PC-9 (cell line): ENCODE results near the gene SDSL. TPM values are rescaled to one million over a fixed set of nuclear protein-coding genes. Genes with fewer than 3 reads are reported as not detected.

Experiments used
- BruUV-seq: library from RNA; stranded (reverse); fragments of 400-500 nt; replicated peaks from 2 replicates; lab custom pipeline; 2021; lab: Mats Ljungman, UMichigan
- CTCF ChIA-PET: fragments of 300-600 bp; sonication (Branson Sonifier 250); formaldehyde crosslinking; loops from one replicate; lab custom pipeline; 2022; ENCODE audit warnings: antibody characterized with exemption; lab: Charles Lee
- POLR2A ChIA-PET: fragments of 300-600 bp; sonication (Branson Sonifier 250); formaldehyde crosslinking; loops from one replicate; lab custom pipeline; 2022; ENCODE audit warnings: antibody characterized with exemption; ENCODE audit not compliant: unreplicated experiment; lab: Charles Lee
- DNase-seq, 2 experiments: peaks; one replicate each; pipeline versions ENCODE4 v3.0.0 to v3.0.0-alpha.2; 2015 to 2022; ENCODE audit warnings: mixed read lengths in 1 of 2
- H2AFZ ChIP-seq: fragments of 200-600 bp; sonication (generic); 2 replicates; pipeline ENCODE4 v1.8.1; 2017; ENCODE audit warnings: antibody characterized with exemption
- H3F3A ChIP-seq: fragments of 200-600 bp; sonication (generic); 2 replicates; pipeline ENCODE4 v1.8.1; 2017; ENCODE audit warnings: antibody characterized with exemption, mild to moderate bottlenecking, low read depth; ENCODE audit not compliant: insufficient read depth
- H3K27ac ChIP-seq: fragments of 200-600 bp; sonication (generic); 2 replicates; pipeline ENCODE4 v1.6.1; 2016; ENCODE audit warnings: mixed run types
- H3K27me3 ChIP-seq: fragments of 200-600 bp; sonication (generic); 2 replicates; pipeline ENCODE4 v1.6.1; 2016; ENCODE audit warnings: low read depth, mixed run types; ENCODE audit not compliant: insufficient read depth
- H3K36me3 ChIP-seq: fragments of 200-600 bp; sonication (generic); 2 replicates; pipeline ENCODE4 v1.6.1; 2016; ENCODE audit warnings: low read depth, mixed run types
- H3K4me1 ChIP-seq: fragments of 200-600 bp; sonication (generic); replicated peaks from 2 replicates; pipeline ENCODE4 v1.6.1; 2016; ENCODE audit warnings: mixed run types; ENCODE audit not compliant: insufficient read depth
- H3K4me2 ChIP-seq: fragments of 200-600 bp; sonication (generic); 2 replicates; pipeline ENCODE4 v1.6.1; 2017; ENCODE audit warnings: mixed run types
- H3K4me3 ChIP-seq: fragments of 200-600 bp; sonication (generic); 2 replicates; pipeline ENCODE4 v1.6.1; 2016; ENCODE audit warnings: mixed run types
- H3K79me2 ChIP-seq: fragments of 200-600 bp; sonication (generic); 2 replicates; pipeline ENCODE4 v1.6.1; 2017; ENCODE audit warnings: low read depth, mixed run types
- H3K9me2 ChIP-seq: fragments of 200-600 bp; sonication (generic); 2 replicates; pipeline ENCODE4 v1.8.1; 2017; ENCODE audit warnings: mild to moderate bottlenecking; ENCODE audit not compliant: insufficient read depth
- H3K9me3 ChIP-seq: fragments of 200-600 bp; sonication (generic); 2 replicates; pipeline ENCODE4 v1.8.1; 2016; ENCODE audit warnings: low read depth; ENCODE audit not compliant: insufficient read depth
- H4K20me1 ChIP-seq: fragments of 200-600 bp; sonication (generic); 2 replicates; pipeline ENCODE4 v1.8.1; 2017; ENCODE audit not compliant: insufficient read depth
- EZH2 ChIP-seq: fragments of 200-600 bp; sonication (generic); IDR thresholded peaks from 2 replicates; pipeline ENCODE4 v1.8.0; 2017; ENCODE audit warnings: antibody characterized with exemption, low read depth
- intact Hi-C: fragments of 100-400 bp; cut with micrococcal nuclease; formaldehyde crosslinking; loops from one replicate; pipeline ENCODE4 v1.10.0; 2022; ENCODE audit not compliant: unreplicated experiment
- total RNA-seq: library from RNA; stranded (reverse); gene quantifications from 2 replicates; pipeline ENCODE4 v1.2.3, GENCODE V29; 2021
- TF ChIP-seq, protein P1 (sequence below): fragments of 200-600 bp; sonication (generic); conservative IDR thresholded peaks from 2 replicates; pipeline ENCODE4 v1.6.1; 2017; ENCODE audit warnings: mixed run types, antibody characterized with exemption, mild to moderate bottlenecking, moderate library complexity

The SDSL gene
- total RNA-seq, 1 experiment from 2014 or later: 14.2 TPM

DNA sequence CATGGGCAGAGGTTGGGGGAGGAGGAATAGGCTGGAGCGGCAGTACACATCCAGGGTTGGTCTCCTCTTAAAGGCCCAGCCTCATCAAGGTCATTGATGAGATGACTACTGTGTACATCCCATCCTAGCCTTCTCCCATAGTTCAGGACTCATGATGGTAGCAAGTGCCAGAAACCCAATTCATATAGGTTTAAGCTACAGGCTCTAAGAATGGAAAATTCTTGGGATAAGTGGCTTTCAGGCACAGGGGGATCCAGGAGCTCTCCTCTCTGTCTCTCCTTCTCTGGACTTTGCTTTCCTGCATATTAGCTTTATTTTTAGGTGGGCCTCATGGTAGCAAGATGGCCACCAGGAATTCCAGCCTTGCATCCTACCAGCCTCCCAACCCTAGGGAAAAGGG, 6.3 kb downstream of the SDSL start:
- Histone ChIP-seq H3K27me3 (no peaks in the 10 kb centered on the region), H3K27ac (no peak overlapping the region), H3K4me1 (no peaks in the 10 kb centered on the region), H3K9me2 (no peaks in the 10 kb centered on the region), H3K79me2 (no peaks in the 10 kb centered on the region), H2AFZ (no peak overlapping the region), H3F3A (no peaks in the 10 kb centered on the region), H3K4me2 (no peak overlapping the region), H3K36me3 (no peaks in the 10 kb centered on the region), H4K20me1 (no peaks in the 10 kb centered on the region), H3K9me3 (no peaks in the 10 kb centered on the region), H3K4me3 (no peak overlapping the region)
- no peak for TF ChIP-seq EZH2
- TF ChIP-seq, protein P1, sequence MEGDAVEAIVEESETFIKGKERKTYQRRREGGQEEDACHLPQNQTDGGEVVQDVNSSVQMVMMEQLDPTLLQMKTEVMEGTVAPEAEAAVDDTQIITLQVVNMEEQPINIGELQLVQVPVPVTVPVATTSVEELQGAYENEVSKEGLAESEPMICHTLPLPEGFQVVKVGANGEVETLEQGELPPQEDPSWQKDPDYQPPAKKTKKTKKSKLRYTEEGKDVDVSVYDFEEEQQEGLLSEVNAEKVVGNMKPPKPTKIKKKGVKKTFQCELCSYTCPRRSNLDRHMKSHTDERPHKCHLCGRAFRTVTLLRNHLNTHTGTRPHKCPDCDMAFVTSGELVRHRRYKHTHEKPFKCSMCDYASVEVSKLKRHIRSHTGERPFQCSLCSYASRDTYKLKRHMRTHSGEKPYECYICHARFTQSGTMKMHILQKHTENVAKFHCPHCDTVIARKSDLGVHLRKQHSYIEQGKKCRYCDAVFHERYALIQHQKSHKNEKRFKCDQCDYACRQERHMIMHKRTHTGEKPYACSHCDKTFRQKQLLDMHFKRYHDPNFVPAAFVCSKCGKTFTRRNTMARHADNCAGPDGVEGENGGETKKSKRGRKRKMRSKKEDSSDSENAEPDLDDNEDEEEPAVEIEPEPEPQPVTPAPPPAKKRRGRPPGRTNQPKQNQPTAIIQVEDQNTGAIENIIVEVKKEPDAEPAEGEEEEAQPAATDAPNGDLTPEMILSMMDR: no peak
- POLR2A ChIA-PET: no interaction called here
- CTCF ChIA-PET: interaction anchor here (0.7 kb wide), 1 partner anchor 127 kb away, joined by 5 read pairs; no protein-coding TSS in a partner anchor
- DNase-seq: no peak
- intact Hi-C loops: no loop called here
- no TSS peak for BruUV-seq

DNA sequence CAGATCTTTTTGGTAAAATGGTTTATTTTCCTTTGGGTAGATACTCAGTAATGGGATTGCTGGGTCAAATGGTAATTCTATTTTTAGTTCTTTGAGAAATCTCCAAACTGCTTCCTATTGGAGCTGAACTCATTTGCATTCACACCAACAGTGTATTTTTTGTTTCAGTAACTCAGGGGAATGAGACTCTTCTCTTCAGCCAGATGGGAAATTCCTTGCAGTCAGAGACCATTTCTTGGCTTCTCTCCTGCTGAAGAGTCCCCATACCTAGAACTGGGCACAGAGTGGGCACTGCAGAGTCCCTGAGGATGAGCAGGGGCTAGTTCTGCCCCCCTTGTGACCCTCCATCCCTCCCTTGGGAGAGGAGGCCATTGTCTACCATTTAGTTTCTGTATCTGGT, 10.8 kb downstream of the SDSL start:
- POLR2A ChIA-PET: no interaction called here
- Histone ChIP-seq H3K79me2 (no peaks in the 10 kb centered on the region), H3K36me3 (no peaks in the 10 kb centered on the region), H2AFZ (no peak overlapping the region), H3K4me2 (no peak overlapping the region), H3K4me1 (no peaks in the 10 kb centered on the region), H3K9me2 (no peaks in the 10 kb centered on the region), H3F3A (no peaks in the 10 kb centered on the region), H4K20me1 (no peaks in the 10 kb centered on the region), H3K4me3 (no peak overlapping the region), H3K27ac (no peak overlapping the region), H3K27me3 (no peaks in the 10 kb centered on the region), H3K9me3 (no peaks in the 10 kb centered on the region)
- TF ChIP-seq, protein P1: no peak
- no peak for TF ChIP-seq EZH2
- DNase-seq: no peak
- BruUV-seq: no TSS peak
- CTCF ChIA-PET: no interaction called here
- intact Hi-C loops: no loop called here

DNA sequence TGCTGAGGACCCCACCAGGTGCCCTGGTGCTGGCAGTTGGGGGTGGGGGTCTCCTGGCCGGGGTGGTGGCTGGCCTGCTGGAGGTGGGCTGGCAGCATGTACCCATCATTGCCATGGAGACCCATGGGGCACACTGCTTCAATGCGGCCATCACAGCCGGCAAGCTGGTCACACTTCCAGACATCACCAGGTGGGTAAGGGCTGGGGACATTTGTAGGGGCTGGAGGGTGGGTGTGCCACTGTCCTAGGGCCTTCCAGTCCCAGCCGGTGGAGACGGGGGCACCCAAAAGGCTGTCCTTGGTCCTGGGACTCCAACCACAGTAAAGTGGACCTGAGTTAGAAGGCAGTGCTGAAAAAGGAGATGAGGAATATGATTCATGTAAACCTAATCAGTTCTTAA, 13.2 kb downstream of the SDSL start:
- H3K79me2 ChIP-seq: no peaks in the 10 kb centered on the region
- H3K4me3 ChIP-seq: no peak overlapping the region
- TF ChIP-seq, protein P1: no peak
- no peaks in the 10 kb centered on the region for H3K4me1 ChIP-seq
- intact Hi-C loops: no loop called here
- no peak overlapping the region for H3K4me2 ChIP-seq
- BruUV-seq: no TSS peak
- H4K20me1 ChIP-seq: no peaks in the 10 kb centered on the region
- no peaks in the 10 kb centered on the region for H3F3A ChIP-seq
- ChIA-PET CTCF (interaction anchor here (1.0 kb wide), 1 partner anchor 10 kb away, joined by 3 read pairs; no protein-coding TSS in a partner anchor), POLR2A (no interaction called here)
- H3K9me3 ChIP-seq: no peaks in the 10 kb centered on the region
- no peak for DNase-seq
- no peaks in the 10 kb centered on the region for H3K27me3 ChIP-seq
- no peaks in the 10 kb centered on the region for H3K9me2 ChIP-seq
- no peaks in the 10 kb centered on the region for H3K36me3 ChIP-seq
- no peak overlapping the region for H2AFZ ChIP-seq
- H3K27ac ChIP-seq: no peak overlapping the region
